PC-9 (cell line): ENCODE results near the gene AHDC1. TPM values are rescaled to one million over a fixed set of nuclear protein-coding genes. Genes with fewer than 3 reads are reported as not detected.

ENCODE experiments used
- BruUV-seq: library from RNA; stranded (reverse); fragments of 400-500 nt; replicated peaks from 2 replicates; lab custom pipeline; 2021; lab: Mats Ljungman, UMichigan
- CTCF ChIA-PET: fragments of 300-600 bp; sonication (Branson Sonifier 250); formaldehyde crosslinking; loops from one replicate; lab custom pipeline; 2022; ENCODE audit warnings: antibody characterized with exemption; lab: Charles Lee
- POLR2A ChIA-PET: fragments of 300-600 bp; sonication (Branson Sonifier 250); formaldehyde crosslinking; loops from one replicate; lab custom pipeline; 2022; ENCODE audit warnings: antibody characterized with exemption; ENCODE audit not compliant: unreplicated experiment; lab: Charles Lee
- DNase-seq, 2 experiments: peaks; one replicate each; pipeline versions ENCODE4 v3.0.0 to v3.0.0-alpha.2; 2015 to 2022; ENCODE audit warnings: mixed read lengths in 1 of 2
- H2AFZ ChIP-seq: fragments of 200-600 bp; sonication (generic); 2 replicates; pipeline ENCODE4 v1.8.1; 2017; ENCODE audit warnings: antibody characterized with exemption
- H3F3A ChIP-seq: fragments of 200-600 bp; sonication (generic); 2 replicates; pipeline ENCODE4 v1.8.1; 2017; ENCODE audit warnings: antibody characterized with exemption, mild to moderate bottlenecking, low read depth; ENCODE audit not compliant: insufficient read depth
- H3K27ac ChIP-seq: fragments of 200-600 bp; sonication (generic); 2 replicates; pipeline ENCODE4 v1.6.1; 2016; ENCODE audit warnings: mixed run types
- H3K27me3 ChIP-seq: fragments of 200-600 bp; sonication (generic); 2 replicates; pipeline ENCODE4 v1.6.1; 2016; ENCODE audit warnings: low read depth, mixed run types; ENCODE audit not compliant: insufficient read depth
- H3K36me3 ChIP-seq: fragments of 200-600 bp; sonication (generic); 2 replicates; pipeline ENCODE4 v1.6.1; 2016; ENCODE audit warnings: low read depth, mixed run types
- H3K4me1 ChIP-seq: fragments of 200-600 bp; sonication (generic); replicated peaks from 2 replicates; pipeline ENCODE4 v1.6.1; 2016; ENCODE audit warnings: mixed run types; ENCODE audit not compliant: insufficient read depth
- H3K4me2 ChIP-seq: fragments of 200-600 bp; sonication (generic); 2 replicates; pipeline ENCODE4 v1.6.1; 2017; ENCODE audit warnings: mixed run types
- H3K4me3 ChIP-seq: fragments of 200-600 bp; sonication (generic); 2 replicates; pipeline ENCODE4 v1.6.1; 2016; ENCODE audit warnings: mixed run types
- H3K79me2 ChIP-seq: fragments of 200-600 bp; sonication (generic); 2 replicates; pipeline ENCODE4 v1.6.1; 2017; ENCODE audit warnings: low read depth, mixed run types
- H3K9me2 ChIP-seq: fragments of 200-600 bp; sonication (generic); 2 replicates; pipeline ENCODE4 v1.8.1; 2017; ENCODE audit warnings: mild to moderate bottlenecking; ENCODE audit not compliant: insufficient read depth
- H3K9me3 ChIP-seq: fragments of 200-600 bp; sonication (generic); 2 replicates; pipeline ENCODE4 v1.8.1; 2016; ENCODE audit warnings: low read depth; ENCODE audit not compliant: insufficient read depth
- H4K20me1 ChIP-seq: fragments of 200-600 bp; sonication (generic); 2 replicates; pipeline ENCODE4 v1.8.1; 2017; ENCODE audit not compliant: insufficient read depth
- CTCF ChIP-seq: fragments of 200-600 bp; sonication (generic); conservative IDR thresholded peaks from 2 replicates; pipeline ENCODE4 v1.6.1; 2017; ENCODE audit warnings: mixed run types, antibody characterized with exemption, mild to moderate bottlenecking, moderate library complexity
- EZH2 ChIP-seq: fragments of 200-600 bp; sonication (generic); IDR thresholded peaks from 2 replicates; pipeline ENCODE4 v1.8.0; 2017; ENCODE audit warnings: antibody characterized with exemption, low read depth
- intact Hi-C: fragments of 100-400 bp; cut with micrococcal nuclease; formaldehyde crosslinking; loops from one replicate; pipeline ENCODE4 v1.10.0; 2022; ENCODE audit not compliant: unreplicated experiment
- total RNA-seq: library from RNA; stranded (reverse); gene quantifications from 2 replicates; pipeline ENCODE4 v1.2.3, GENCODE V29; 2021

Gene AHDC1
- total RNA-seq, 1 experiment from 2014 or later = 48.8 TPM

DNA sequence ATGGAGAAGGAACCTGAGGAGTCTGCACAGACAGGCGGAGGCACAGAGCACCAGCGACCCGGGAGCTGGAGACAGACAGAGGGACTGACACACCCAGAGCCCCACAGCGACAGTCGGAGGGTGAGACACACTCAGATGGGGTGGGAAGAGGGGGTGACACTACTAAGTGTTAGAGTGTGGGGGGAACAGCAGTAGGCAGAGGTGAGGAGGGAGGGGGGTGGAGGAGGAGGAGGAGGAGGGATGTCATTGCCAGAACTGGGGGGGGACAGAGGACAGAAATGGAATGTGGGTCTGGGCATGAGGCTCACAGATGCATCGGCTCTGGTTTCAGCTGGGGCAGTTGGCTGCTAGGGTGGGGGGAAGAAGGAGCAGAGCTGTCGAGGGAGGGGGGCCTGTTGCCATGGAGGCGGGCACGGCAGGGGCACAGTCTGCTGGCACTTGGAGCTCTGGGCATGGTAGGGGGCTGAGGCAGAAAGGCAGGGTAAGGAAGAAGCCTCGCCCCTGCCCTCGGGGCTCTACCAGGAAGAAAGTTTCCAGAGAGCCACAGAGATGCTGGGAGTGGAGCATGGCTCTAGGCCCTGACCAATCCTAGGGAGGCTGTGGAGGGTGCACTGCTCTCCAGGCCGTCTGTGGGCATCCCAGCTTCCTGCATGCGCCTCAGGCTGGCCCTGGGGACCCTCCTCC, 37.3 kb downstream of the AHDC1 start:
- no peak overlapping the region for H3K4me2 ChIP-seq
- no peak overlapping the region for H2AFZ ChIP-seq
- intact Hi-C loops = no loop called here
- H3K9me2 ChIP-seq = no peaks in the 10 kb centered on the region
- BruUV-seq = no TSS peak
- H3K4me1 ChIP-seq = peaks cover 36% of the 10 kb centered on the region
- TF ChIP-seq CTCF (no peak), EZH2 (no peak)
- no peaks in the 10 kb centered on the region for H3K27me3 ChIP-seq
- CTCF ChIA-PET = interaction anchor here (1.6 kb wide), 1 partner anchor 9 kb away, joined by 4 read pairs; no protein-coding TSS in a partner anchor
- no peaks in the 10 kb centered on the region for H3K36me3 ChIP-seq
- peaks cover 12% of the 10 kb centered on the region; the same call in 1 of the 2 replicates for H3F3A ChIP-seq
- H3K27ac ChIP-seq = no peak overlapping the region
- H3K4me3 ChIP-seq = no peak overlapping the region
- H3K9me3 ChIP-seq = no peaks in the 10 kb centered on the region
- DNase-seq = no peak
- POLR2A ChIA-PET = interaction anchor here (0.6 kb wide), 2 partner anchors 72 to 84 kb away, joined by 3 to 6 read pairs; no protein-coding TSS in a partner anchor
- peaks cover 7% of the 10 kb centered on the region; the same call in 1 of the 2 replicates for H3K79me2 ChIP-seq
- no peaks in the 10 kb centered on the region for H4K20me1 ChIP-seq

- no peak for DNase-seq
- Histone ChIP-seq H4K20me1 (no peaks in the 10 kb centered on the region), H3K4me3 (no peak overlapping the region; the same call in 1 of the 2 replicates), H3F3A (peaks cover 12% of the 10 kb centered on the region; the same call in 1 of the 2 replicates), H3K27ac (peak overlapping the region; percentile 72), H3K4me1 (peaks cover 36% of the 10 kb centered on the region), H3K9me2 (no peaks in the 10 kb centered on the region), H3K27me3 (no peaks in the 10 kb centered on the region), H3K79me2 (peaks cover 7% of the 10 kb centered on the region; the same call in 1 of the 2 replicates), H3K36me3 (no peaks in the 10 kb centered on the region), H3K4me2 (peak overlapping the region; percentile 69; the same call in 1 of the 2 replicates), H2AFZ (no peak overlapping the region), H3K9me3 (no peaks in the 10 kb centered on the region)
- POLR2A ChIA-PET = interaction anchor here (0.5 to 0.8 kb wide), 2 partner anchors 8 to 25 kb away, joined by 3 to 9 read pairs; no protein-coding TSS in a partner anchor
- CTCF ChIA-PET = interaction anchor here (0.5 to 0.6 kb wide), 3 partner anchors 8 to 65 kb away, joined by 3 to 18 read pairs (median 3); partner anchors contain the start of gene AHDC1
- no peak for TF ChIP-seq CTCF
- TF ChIP-seq EZH2 = no peak
- intact Hi-C loops = no loop called here
- BruUV-seq = TSS peak; percentile 47
Measured at GRCh38 chr1:27564710-27565649, 39.0 kb downstream of the AHDC1 start.
